Measurements from ENCODE around the gene PIGU. TPM values are rescaled to one million over a fixed set of nuclear protein-coding genes. Genes with fewer than 3 reads are reported as not detected.

Gene PIGU
- total and polyA plus RNA-seq, 9 of the 15 experiments (the other 6 are each of a cell fraction or from before 2014, with no cell fraction given): 6.5 to 100 (median 28.1) TPM

DNA sequence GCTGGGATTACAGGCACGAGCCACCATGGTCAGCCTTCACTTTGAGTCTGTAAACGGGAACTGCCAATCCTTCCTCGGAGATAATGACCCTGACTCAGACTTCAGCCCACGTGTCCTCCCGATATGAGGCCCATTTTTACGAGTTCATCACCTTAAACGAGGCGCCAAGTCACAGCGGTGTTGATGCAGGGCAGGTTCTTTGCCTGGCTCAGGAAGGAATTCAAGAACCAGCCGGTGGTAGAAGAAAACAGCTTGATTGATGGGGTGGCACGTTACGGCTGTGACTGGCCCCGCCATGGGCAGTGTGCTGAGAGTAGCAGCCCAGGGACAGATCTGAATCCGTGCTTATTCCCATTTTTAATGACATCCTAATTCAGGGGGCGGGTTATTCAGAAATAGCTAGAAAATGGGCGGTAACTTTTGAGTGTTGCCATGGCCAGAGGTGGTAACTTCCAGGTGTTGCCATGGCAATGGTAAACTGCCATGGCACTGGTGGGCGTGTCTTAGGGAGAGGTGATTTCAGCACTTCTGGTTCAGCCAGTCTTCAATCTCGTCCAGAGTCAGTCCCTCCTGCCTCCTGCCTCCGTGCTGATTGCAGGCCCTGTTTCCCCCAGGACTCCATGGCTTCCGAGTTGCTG is 127.5 kb downstream of the PIGU start (continued):
- TF ChIP-seq TBP (optimal IDR thresholded peaks at IDR 0.05; ENCODE audit: low read depth, low read length): no peak
- no peak for TF ChIP-seq PCBP1 (IDR thresholded peaks at IDR 0.05; ENCODE audit: low read depth, low read length, poor library complexity, severe bottlenecking)
- no peak for TF ChIP-seq CBX8 (IDR thresholded peaks at IDR 0.05; ENCODE audit: borderline replicate concordance, extremely low read depth, low read depth, low read length, poor library complexity, severe bottlenecking)
- TF ChIP-seq CCNT2 (IDR thresholded peaks at IDR 0.05; ENCODE audit: borderline replicate concordance, extremely low read depth, insufficient read length, low read depth, low read length): no peak
- no peak for TF ChIP-seq SLC30A9 (CRISPR knock-in tag; IDR thresholded peaks at IDR 0.05)
- TF ChIP-seq ATF7 (IDR thresholded peaks at IDR 0.05): no peak
- 0 out of 2 replicates have a peak, but pooled peaks have one; percentile 28 for TF ChIP-seq JUN (IDR thresholded peaks at IDR 0.05; ENCODE audit: borderline replicate concordance, low read depth, low read length)
- no peak for TF ChIP-seq JUN (CRISPR knock-in tag; IDR thresholded peaks at IDR 0.05; ENCODE audit: borderline replicate concordance)
- no peak for TF ChIP-seq NR3C1 (CRISPR knock-in tag; IDR thresholded peaks at IDR 0.05)
- no peak for TF ChIP-seq NFATC3 (IDR thresholded peaks at IDR 0.05)
- TF ChIP-seq, protein P1, sequence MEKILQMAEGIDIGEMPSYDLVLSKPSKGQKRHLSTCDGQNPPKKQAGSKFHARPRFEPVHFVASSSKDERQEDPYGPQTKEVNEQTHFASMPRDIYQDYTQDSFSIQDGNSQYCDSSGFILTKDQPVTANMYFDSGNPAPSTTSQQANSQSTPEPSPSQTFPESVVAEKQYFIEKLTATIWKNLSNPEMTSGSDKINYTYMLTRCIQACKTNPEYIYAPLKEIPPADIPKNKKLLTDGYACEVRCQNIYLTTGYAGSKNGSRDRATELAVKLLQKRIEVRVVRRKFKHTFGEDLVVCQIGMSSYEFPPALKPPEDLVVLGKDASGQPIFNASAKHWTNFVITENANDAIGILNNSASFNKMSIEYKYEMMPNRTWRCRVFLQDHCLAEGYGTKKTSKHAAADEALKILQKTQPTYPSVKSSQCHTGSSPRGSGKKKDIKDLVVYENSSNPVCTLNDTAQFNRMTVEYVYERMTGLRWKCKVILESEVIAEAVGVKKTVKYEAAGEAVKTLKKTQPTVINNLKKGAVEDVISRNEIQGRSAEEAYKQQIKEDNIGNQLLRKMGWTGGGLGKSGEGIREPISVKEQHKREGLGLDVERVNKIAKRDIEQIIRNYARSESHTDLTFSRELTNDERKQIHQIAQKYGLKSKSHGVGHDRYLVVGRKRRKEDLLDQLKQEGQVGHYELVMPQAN (IDR thresholded peaks at IDR 0.05; ENCODE audit: borderline replicate concordance): no peak
- peak; percentile 17 for TF ChIP-seq MEIS2 (IDR thresholded peaks at IDR 0.05; ENCODE audit: partially characterized antibody)
- no peak for TF ChIP-seq SMAD2 (IDR thresholded peaks at IDR 0.05; ENCODE audit: low read depth, low read length)
- TF ChIP-seq, protein P2, sequence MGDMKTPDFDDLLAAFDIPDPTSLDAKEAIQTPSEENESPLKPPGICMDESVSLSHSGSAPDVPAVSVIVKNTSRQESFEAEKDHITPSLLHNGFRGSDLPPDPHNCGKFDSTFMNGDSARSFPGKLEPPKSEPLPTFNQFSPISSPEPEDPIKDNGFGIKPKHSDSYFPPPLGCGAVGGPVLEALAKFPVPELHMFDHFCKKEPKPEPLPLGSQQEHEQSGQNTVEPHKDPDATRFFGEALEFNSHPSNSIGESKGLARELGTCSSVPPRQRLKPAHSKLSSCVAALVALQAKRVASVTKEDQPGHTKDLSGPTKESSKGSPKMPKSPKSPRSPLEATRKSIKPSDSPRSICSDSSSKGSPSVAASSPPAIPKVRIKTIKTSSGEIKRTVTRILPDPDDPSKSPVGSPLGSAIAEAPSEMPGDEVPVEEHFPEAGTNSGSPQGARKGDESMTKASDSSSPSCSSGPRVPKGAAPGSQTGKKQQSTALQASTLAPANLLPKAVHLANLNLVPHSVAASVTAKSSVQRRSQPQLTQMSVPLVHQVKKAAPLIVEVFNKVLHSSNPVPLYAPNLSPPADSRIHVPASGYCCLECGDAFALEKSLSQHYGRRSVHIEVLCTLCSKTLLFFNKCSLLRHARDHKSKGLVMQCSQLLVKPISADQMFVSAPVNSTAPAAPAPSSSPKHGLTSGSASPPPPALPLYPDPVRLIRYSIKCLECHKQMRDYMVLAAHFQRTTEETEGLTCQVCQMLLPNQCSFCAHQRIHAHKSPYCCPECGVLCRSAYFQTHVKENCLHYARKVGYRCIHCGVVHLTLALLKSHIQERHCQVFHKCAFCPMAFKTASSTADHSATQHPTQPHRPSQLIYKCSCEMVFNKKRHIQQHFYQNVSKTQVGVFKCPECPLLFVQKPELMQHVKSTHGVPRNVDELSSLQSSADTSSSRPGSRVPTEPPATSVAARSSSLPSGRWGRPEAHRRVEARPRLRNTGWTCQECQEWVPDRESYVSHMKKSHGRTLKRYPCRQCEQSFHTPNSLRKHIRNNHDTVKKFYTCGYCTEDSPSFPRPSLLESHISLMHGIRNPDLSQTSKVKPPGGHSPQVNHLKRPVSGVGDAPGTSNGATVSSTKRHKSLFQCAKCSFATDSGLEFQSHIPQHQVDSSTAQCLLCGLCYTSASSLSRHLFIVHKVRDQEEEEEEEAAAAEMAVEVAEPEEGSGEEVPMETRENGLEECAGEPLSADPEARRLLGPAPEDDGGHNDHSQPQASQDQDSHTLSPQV (IDR thresholded peaks at IDR 0.05): peak; percentile 58; the same call in 1 of the 2 replicates
- 0 out of 2 replicates have a peak, but pooled peaks have one; percentile 35 for TF ChIP-seq MYC (IDR thresholded peaks at IDR 0.05; ENCODE audit: low read depth, low read length)
- TF ChIP-seq MYC (CRISPR knock-in tag; IDR thresholded peaks at IDR 0.05; ENCODE audit: borderline replicate concordance, low read depth): no peak
- TF ChIP-seq, protein P3, sequence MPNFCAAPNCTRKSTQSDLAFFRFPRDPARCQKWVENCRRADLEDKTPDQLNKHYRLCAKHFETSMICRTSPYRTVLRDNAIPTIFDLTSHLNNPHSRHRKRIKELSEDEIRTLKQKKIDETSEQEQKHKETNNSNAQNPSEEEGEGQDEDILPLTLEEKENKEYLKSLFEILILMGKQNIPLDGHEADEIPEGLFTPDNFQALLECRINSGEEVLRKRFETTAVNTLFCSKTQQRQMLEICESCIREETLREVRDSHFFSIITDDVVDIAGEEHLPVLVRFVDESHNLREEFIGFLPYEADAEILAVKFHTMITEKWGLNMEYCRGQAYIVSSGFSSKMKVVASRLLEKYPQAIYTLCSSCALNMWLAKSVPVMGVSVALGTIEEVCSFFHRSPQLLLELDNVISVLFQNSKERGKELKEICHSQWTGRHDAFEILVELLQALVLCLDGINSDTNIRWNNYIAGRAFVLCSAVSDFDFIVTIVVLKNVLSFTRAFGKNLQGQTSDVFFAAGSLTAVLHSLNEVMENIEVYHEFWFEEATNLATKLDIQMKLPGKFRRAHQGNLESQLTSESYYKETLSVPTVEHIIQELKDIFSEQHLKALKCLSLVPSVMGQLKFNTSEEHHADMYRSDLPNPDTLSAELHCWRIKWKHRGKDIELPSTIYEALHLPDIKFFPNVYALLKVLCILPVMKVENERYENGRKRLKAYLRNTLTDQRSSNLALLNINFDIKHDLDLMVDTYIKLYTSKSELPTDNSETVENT (CRISPR knock-in tag; IDR thresholded peaks at IDR 0.05): no peak

All from K562 (cell line).